HCT116 (cell line): Measurements from ENCODE around the gene GLTP. TPM values are rescaled to one million over a fixed set of nuclear protein-coding genes. Genes with fewer than 3 reads are reported as not detected.

Source experiments
- ATAC-seq: fragments of 200-7000 bp; cut with Tn5 transposase; 2 replicates; pipeline ENCODE4 v1.9.1; 2020; ENCODE audit warnings: mild to moderate bottlenecking, moderate library complexity
- BruUV-seq: library from RNA; stranded (reverse); fragments of 400-500 nt; replicated peaks from 2 replicates; lab custom pipeline; 2021; lab: Mats Ljungman, UMichigan
- CTCF ChIA-PET: fragments of 300-600 bp; sonication (Branson Sonifier 250); formaldehyde crosslinking; loops from one replicate; lab custom pipeline; 2021; ENCODE audit warnings: antibody characterized with exemption; lab: Charles Lee
- POLR2A ChIA-PET: fragments of 300-600, 350-600 bp; sonication (Branson Sonifier 250); formaldehyde crosslinking; loops from one replicate; lab custom pipeline; 2021; ENCODE audit warnings: antibody characterized with exemption; lab: Charles Lee
- RAD21 ChIA-PET, 2 experiments: fragments of 300-600 bp; sonication (Branson Sonifier 250); formaldehyde crosslinking; loops; one replicate each; lab custom pipeline; 2023; ENCODE audit warnings: low total read pairs in 2 of 2; ENCODE audit not compliant: uncharacterized antibody in 2 of 2, unreplicated experiment in 2 of 2, low non-redundant PET in 1 of 2; lab: Charles Lee
- DNase-seq: peaks from one replicate; pipeline ENCODE4 v3.0.0-alpha.2; 2010; ENCODE audit warnings: low read depth, low spot score
- H2AFZ ChIP-seq: fragments of 200-600 bp; shearing (Covaris generic), sonication (generic); 2 replicates; pipeline ENCODE4 v1.6.1; 2017; ENCODE audit warnings: low read depth, mixed run types, mixed read lengths, antibody characterized with exemption, low read length; ENCODE audit not compliant: poor library complexity, severe bottlenecking
- H3K27ac ChIP-seq: 2 replicates; pipeline ENCODE4 v1.5.1; 2012; ENCODE audit warnings: low read depth, low read length
- H3K27me3 ChIP-seq: fragments of 200-600 bp; sonication (generic); 2 replicates; pipeline ENCODE4 v1.6.1; 2016; ENCODE audit warnings: mixed run types, low read length, mixed read lengths; ENCODE audit not compliant: insufficient read depth
- H3K36me3 ChIP-seq, 2 experiments: fragments of 200-500 bp in 1 of 2; fragments of 200-600 bp in 1 of 2; sonication (Bioruptor generic) in 1 of 2; sonication (generic) in 1 of 2; 2 replicates each; pipeline versions ENCODE4 v1.5.1 to v1.6.1; 2014 to 2016; ENCODE audit warnings: low read length in 2 of 2, inconsistent platforms in 1 of 2, mixed read lengths in 1 of 2, mixed run types in 1 of 2; ENCODE audit not compliant: insufficient read depth in 2 of 2, control insufficient read depth in 1 of 2
- H3K4me1 ChIP-seq, 2 experiments: fragments of 200-600 bp in 1 of 2; sonication (generic) in 1 of 2; 2 replicates each; pipeline versions ENCODE4 v1.5.1 to v1.6.1; 2012 to 2017; ENCODE audit warnings: low read length in 2 of 2, inconsistent platforms in 1 of 2, mild to moderate bottlenecking in 1 of 2, mixed read lengths in 1 of 2, mixed run types in 1 of 2, moderate library complexity in 1 of 2; ENCODE audit not compliant: insufficient read depth in 2 of 2, control insufficient read depth in 1 of 2
- H3K4me2 ChIP-seq: fragments of 200-600 bp; sonication (generic); 2 replicates; pipeline ENCODE4 v1.6.1; 2017; ENCODE audit warnings: mixed run types, low read length, mixed read lengths
- H3K4me3 ChIP-seq, 2 experiments: fragments of 200-600 bp in 1 of 2; sonication (generic) in 1 of 2; replicated peaks in 1 of 2; 2 replicates each; pipeline ENCODE4 v1.5.1; 2011 to 2016; ENCODE audit warnings: low read length in 2 of 2, control low read depth in 1 of 2, low read depth in 1 of 2, mild to moderate bottlenecking in 1 of 2, mixed read lengths in 1 of 2, mixed run types in 1 of 2
- H3K79me2 ChIP-seq: fragments of 200-600 bp; sonication (generic); 2 replicates; pipeline ENCODE4 v1.6.1; 2017; ENCODE audit warnings: mild to moderate bottlenecking, mixed run types, low read length, moderate library complexity, mixed read lengths; ENCODE audit not compliant: insufficient read depth
- H3K9ac ChIP-seq: fragments of 200-600 bp; sonication (generic); 2 replicates; pipeline ENCODE4 v1.6.1; 2016; ENCODE audit warnings: low read length, mixed read lengths
- H3K9me2 ChIP-seq: fragments of 200-600 bp; sonication (generic), shearing (Covaris generic); 2 replicates; pipeline ENCODE4 v1.6.1; 2017; ENCODE audit warnings: mixed run types, mild to moderate bottlenecking, moderate library complexity; ENCODE audit not compliant: insufficient read depth
- H3K9me3 ChIP-seq, 2 experiments: fragments of 200-500 bp in 1 of 2; fragments of 200-600 bp in 1 of 2; sonication (Bioruptor generic) in 1 of 2; sonication (generic) in 1 of 2; 2 replicates each; pipeline ENCODE4 v1.6.1; 2014 to 2017; ENCODE audit warnings: low read length in 2 of 2, mixed read lengths in 2 of 2, inconsistent platforms in 1 of 2, low read depth in 1 of 2, mild to moderate bottlenecking in 1 of 2, mixed run types in 1 of 2, moderate library complexity in 1 of 2; ENCODE audit not compliant: control insufficient read depth in 1 of 2, insufficient read depth in 1 of 2
- H4K20me1 ChIP-seq: fragments of 200-600 bp; sonication (generic), shearing (Covaris generic); 2 replicates; pipeline ENCODE4 v1.6.1; 2017; ENCODE audit warnings: mixed run types, mild to moderate bottlenecking, moderate library complexity; ENCODE audit not compliant: insufficient read depth
- CBX3 ChIP-seq: IDR thresholded peaks from 2 replicates; pipeline ENCODE4 v1.6.1; 2012; ENCODE audit warnings: low read depth
- CEBPB ChIP-seq: IDR thresholded peaks from 2 replicates; pipeline ENCODE4 v1.6.1; 2012; ENCODE audit warnings: low read depth
- ELF1 ChIP-seq: IDR thresholded peaks from 2 replicates; pipeline ENCODE4 v1.6.1; 2012; ENCODE audit warnings: low read depth, borderline replicate concordance
- EZH2phosphoT487 ChIP-seq: fragments of 200-600 bp; IDR thresholded peaks from 2 replicates; pipeline ENCODE4 v1.6.1; 2018; ENCODE audit warnings: antibody characterized with exemption, borderline replicate concordance
- FOSL1 ChIP-seq: IDR thresholded peaks from 2 replicates; pipeline ENCODE4 v1.6.1; 2012; ENCODE audit warnings: low read depth
- JUND ChIP-seq: IDR thresholded peaks from 2 replicates; pipeline ENCODE4 v1.6.1; 2012
- SRF ChIP-seq: IDR thresholded peaks from 2 replicates; pipeline ENCODE4 v1.6.1; 2012; ENCODE audit warnings: low read depth
- TCF7L2 ChIP-seq: IDR thresholded peaks from 2 replicates; pipeline ENCODE4 v1.7.0; 2011; ENCODE audit warnings: borderline replicate concordance, inconsistent platforms; ENCODE audit not compliant: insufficient read depth, insufficient read length; ENCODE audit errors: extremely low read depth
- YY1 ChIP-seq: IDR thresholded peaks from 2 replicates; pipeline ENCODE4 v1.6.1; 2011; ENCODE audit warnings: low read length, low read depth, moderate library complexity, mild to moderate bottlenecking; ENCODE audit not compliant: insufficient replicate concordance; ENCODE audit errors: extremely low read depth
- ZNF274 ChIP-seq: fragments of 200-500 bp; sonication (Bioruptor generic); IDR thresholded peaks from 2 replicates; pipeline ENCODE4 v1.6.1; 2014; ENCODE audit warnings: mild to moderate bottlenecking, low read depth, low read length, inconsistent platforms
- intact Hi-C: fragments of 100-400 bp; cut with micrococcal nuclease; formaldehyde crosslinking; loops from 2 replicates; pipeline ENCODE4 v1.10.0; 2022
- total RNA-seq: library from RNA; stranded (reverse); gene quantifications from one replicate; pipeline ENCODE4 v1.2.1, GENCODE V29; 2021; ENCODE audit not compliant: unreplicated experiment
- TF ChIP-seq, protein P1 (sequence below): IDR thresholded peaks from 2 replicates; pipeline ENCODE4 v1.6.1; 2012; ENCODE audit warnings: low read depth
- TF ChIP-seq, protein P2 (sequence below), 3 experiments: fragments of 200-600 bp in 1 of 3; sonication (generic) in 1 of 3; IDR thresholded peaks in 2 of 3; conservative IDR thresholded peaks in 1 of 3; 2 replicates each; pipeline ENCODE4 v1.5.1; 2012 to 2017; ENCODE audit warnings: low read depth in 2 of 3, low read length in 2 of 3, antibody characterized with exemption in 1 of 3, borderline replicate concordance in 1 of 3, control low read depth in 1 of 3, mild to moderate bottlenecking in 1 of 3, mixed read lengths in 1 of 3, mixed run types in 1 of 3, moderate library complexity in 1 of 3; ENCODE audit not compliant: insufficient read depth in 1 of 3
- TF ChIP-seq, protein P3 (sequence below): IDR thresholded peaks from 2 replicates; pipeline ENCODE4 v1.6.1; 2012
- TF ChIP-seq, protein P4 (sequence below): IDR thresholded peaks from 2 replicates; pipeline ENCODE4 v1.6.1; 2012

GLTP gene
- total RNA-seq, 1 experiment from 2014 or later, result 26.6 TPM

DNA sequence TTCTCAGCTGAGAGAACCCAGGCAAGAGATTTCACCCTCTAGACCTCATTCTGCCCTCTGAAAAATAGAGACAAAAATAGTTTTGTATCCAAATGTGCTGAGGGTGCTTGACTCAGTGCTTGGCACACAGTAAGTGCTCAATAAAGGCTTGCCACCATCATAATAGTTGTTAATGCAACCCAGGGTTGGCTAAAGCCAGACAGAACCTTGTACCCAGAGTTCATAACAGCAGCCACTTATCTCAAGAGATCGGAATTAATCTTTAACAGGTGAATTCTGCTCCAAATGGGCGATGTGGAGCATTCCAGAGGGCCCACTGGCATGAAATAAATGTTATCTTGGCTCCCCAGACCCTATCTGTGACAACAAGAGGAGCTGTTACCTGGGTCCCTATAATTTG lies 50.1 kb downstream of the GLTP start:
- Histone ChIP-seq H3K9me2 (no peaks in the 10 kb centered on the region), H3K36me3 (no peaks in the 10 kb centered on the region), H3K9ac (no peak overlapping the region), H4K20me1 (no peaks in the 10 kb centered on the region), H3K4me2 (no peak overlapping the region), H3K4me3 (no peak overlapping the region), H3K4me1 (no peaks in the 10 kb centered on the region), H3K79me2 (no peaks in the 10 kb centered on the region), H2AFZ (no peak overlapping the region), H3K27me3 (no peaks in the 10 kb centered on the region), H3K9me3 (no peaks in the 10 kb centered on the region), H3K27ac (no peak overlapping the region)
- intact Hi-C loops, result no loop called here
- DNase-seq (no peak), ATAC-seq (no peak)
- RAD21 ChIA-PET, result no interaction called here
- TF ChIP-seq ZNF274 (no peak), CEBPB (no peak), ELF1 (no peak), EZH2phosphoT487 (no peak), CBX3 (no peak), SRF (no peak), JUND (no peak), FOSL1 (no peak), TCF7L2 (no peak), YY1 (no peak)
- TF ChIP-seq, protein P1, sequence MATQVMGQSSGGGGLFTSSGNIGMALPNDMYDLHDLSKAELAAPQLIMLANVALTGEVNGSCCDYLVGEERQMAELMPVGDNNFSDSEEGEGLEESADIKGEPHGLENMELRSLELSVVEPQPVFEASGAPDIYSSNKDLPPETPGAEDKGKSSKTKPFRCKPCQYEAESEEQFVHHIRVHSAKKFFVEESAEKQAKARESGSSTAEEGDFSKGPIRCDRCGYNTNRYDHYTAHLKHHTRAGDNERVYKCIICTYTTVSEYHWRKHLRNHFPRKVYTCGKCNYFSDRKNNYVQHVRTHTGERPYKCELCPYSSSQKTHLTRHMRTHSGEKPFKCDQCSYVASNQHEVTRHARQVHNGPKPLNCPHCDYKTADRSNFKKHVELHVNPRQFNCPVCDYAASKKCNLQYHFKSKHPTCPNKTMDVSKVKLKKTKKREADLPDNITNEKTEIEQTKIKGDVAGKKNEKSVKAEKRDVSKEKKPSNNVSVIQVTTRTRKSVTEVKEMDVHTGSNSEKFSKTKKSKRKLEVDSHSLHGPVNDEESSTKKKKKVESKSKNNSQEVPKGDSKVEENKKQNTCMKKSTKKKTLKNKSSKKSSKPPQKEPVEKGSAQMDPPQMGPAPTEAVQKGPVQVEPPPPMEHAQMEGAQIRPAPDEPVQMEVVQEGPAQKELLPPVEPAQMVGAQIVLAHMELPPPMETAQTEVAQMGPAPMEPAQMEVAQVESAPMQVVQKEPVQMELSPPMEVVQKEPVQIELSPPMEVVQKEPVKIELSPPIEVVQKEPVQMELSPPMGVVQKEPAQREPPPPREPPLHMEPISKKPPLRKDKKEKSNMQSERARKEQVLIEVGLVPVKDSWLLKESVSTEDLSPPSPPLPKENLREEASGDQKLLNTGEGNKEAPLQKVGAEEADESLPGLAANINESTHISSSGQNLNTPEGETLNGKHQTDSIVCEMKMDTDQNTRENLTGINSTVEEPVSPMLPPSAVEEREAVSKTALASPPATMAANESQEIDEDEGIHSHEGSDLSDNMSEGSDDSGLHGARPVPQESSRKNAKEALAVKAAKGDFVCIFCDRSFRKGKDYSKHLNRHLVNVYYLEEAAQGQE, result no peak
- TF ChIP-seq, protein P2, sequence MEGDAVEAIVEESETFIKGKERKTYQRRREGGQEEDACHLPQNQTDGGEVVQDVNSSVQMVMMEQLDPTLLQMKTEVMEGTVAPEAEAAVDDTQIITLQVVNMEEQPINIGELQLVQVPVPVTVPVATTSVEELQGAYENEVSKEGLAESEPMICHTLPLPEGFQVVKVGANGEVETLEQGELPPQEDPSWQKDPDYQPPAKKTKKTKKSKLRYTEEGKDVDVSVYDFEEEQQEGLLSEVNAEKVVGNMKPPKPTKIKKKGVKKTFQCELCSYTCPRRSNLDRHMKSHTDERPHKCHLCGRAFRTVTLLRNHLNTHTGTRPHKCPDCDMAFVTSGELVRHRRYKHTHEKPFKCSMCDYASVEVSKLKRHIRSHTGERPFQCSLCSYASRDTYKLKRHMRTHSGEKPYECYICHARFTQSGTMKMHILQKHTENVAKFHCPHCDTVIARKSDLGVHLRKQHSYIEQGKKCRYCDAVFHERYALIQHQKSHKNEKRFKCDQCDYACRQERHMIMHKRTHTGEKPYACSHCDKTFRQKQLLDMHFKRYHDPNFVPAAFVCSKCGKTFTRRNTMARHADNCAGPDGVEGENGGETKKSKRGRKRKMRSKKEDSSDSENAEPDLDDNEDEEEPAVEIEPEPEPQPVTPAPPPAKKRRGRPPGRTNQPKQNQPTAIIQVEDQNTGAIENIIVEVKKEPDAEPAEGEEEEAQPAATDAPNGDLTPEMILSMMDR (IDR thresholded peaks at IDR 0.05 in 2 of 3, conservative IDR thresholded peaks at IDR 0.05 in 1 of 3; ENCODE audit: borderline replicate concordance in 1 of 3, insufficient read depth in 1 of 3, low read depth in 2 of 3, low read length in 2 of 3), result no peak
- TF ChIP-seq, protein P3, sequence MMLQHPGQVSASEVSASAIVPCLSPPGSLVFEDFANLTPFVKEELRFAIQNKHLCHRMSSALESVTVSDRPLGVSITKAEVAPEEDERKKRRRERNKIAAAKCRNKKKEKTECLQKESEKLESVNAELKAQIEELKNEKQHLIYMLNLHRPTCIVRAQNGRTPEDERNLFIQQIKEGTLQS, result no peak
- TF ChIP-seq, protein P4, sequence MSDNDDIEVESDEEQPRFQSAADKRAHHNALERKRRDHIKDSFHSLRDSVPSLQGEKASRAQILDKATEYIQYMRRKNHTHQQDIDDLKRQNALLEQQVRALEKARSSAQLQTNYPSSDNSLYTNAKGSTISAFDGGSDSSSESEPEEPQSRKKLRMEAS, result no peak
- CTCF ChIA-PET, result interaction anchor here (0.9 to 2.0 kb wide), 2 partner anchors 14 to 15 kb away, joined by 3 to 10 read pairs; no protein-coding TSS in a partner anchor
- POLR2A ChIA-PET, result no interaction called here
- BruUV-seq, result no TSS peak
